ENCODE data around the gene EXOC6. TPM values are rescaled to one million over a fixed set of nuclear protein-coding genes. Genes with fewer than 3 reads are reported as not detected.

Gene EXOC6
- total and polyA plus RNA-seq, 8 donors, result 1.7 to 21.3 (median 4.6) TPM

- TF ChIP-seq CTCF (IDR thresholded peaks at IDR 0.05) (no peak), EP300 (IDR thresholded peaks at IDR 0.05) (no peak), POLR2A (IDR thresholded peaks at IDR 0.05) (no peak), POLR2AphosphoS5 (IDR thresholded peaks at IDR 0.05) (no peak)
- 79 to 87% (median 86%) methylated on average over 4 of the region's 4 CpGs for WGBS, 5 donors
These were observed 34.3 kb upstream of the EXOC6 start for GRCh38 chr10:92813979-92814378.

GRCh38 chr10:92814790-92815189 is 33.5 kb upstream of the EXOC6 start:
- Histone ChIP-seq H3K4me3 (no peak overlapping the region), H3K9me3 (no peaks in the 10 kb centered on the region), H3K4me1 (peaks cover 0 to 9% (median 0%) of the 10 kb centered on the region in 4 donors), H3K27ac (no peak overlapping the region), H3K36me3 (no peaks in the 10 kb centered on the region), H3K27me3 (peaks cover 0 to 16% (median 0%) of the 10 kb centered on the region in 3 donors)
- intact Hi-C loops (cut with DNase I; ENCODE audit: low total_unique reads), result no loop called here
- TF ChIP-seq CTCF (IDR thresholded peaks at IDR 0.05) (no peak), POLR2A (IDR thresholded peaks at IDR 0.05) (no peak), EP300 (IDR thresholded peaks at IDR 0.05) (no peak), POLR2AphosphoS5 (IDR thresholded peaks at IDR 0.05) (no peak)
- 81 to 89% (median 87%) methylated on average over 2 of the region's 2 CpGs for WGBS, 5 donors
- DNase-seq, result no peak

More at GRCh38 chr10:92813979-92814378, 34.3 kb upstream of the EXOC6 start:
- peaks cover 0 to 12% (median 0%) of the 10 kb centered on the region in 4 donors for H3K4me1 ChIP-seq
- H3K36me3 ChIP-seq, result no peaks in the 10 kb centered on the region
- peaks cover 0 to 16% (median 0%) of the 10 kb centered on the region in 3 donors for H3K27me3 ChIP-seq
- H3K27ac ChIP-seq, result no peak overlapping the region
- H3K9me3 ChIP-seq, result no peaks in the 10 kb centered on the region
- H3K4me3 ChIP-seq, result no peak overlapping the region
- no peak for DNase-seq
- intact Hi-C loops (cut with DNase I; ENCODE audit: low total_unique reads), result no loop called here

GRCh38 chr10:92816091-92816531 is 32.2 kb upstream of the EXOC6 start:
- no peaks in the 10 kb centered on the region for H3K9me3 ChIP-seq

GRCh38 chr10:92822060-92822634 is 26.2 kb upstream of the EXOC6 start:
- intact Hi-C loops (cut with DNase I; ENCODE audit: low total_unique reads), result no loop called here
- Histone ChIP-seq H3K4me3 (no peak overlapping the region), H3K4me1 (peaks cover 0 to 15% (median 11%) of the 10 kb centered on the region in 4 donors), H3K27me3 (no peaks in the 10 kb centered on the region), H3K36me3 (no peaks in the 10 kb centered on the region), H3K27ac (peak overlapping the region in 4 of 5 donors; percentile 6 to 52 (median 40)), H3K9me3 (no peaks in the 10 kb centered on the region)
- 13 to 20% (median 15%) methylated on average over 6 of the region's 6 CpGs for WGBS, 5 donors
- DNase-seq, result peak in 1 of 2 donors; percentile 71
- TF ChIP-seq POLR2AphosphoS5 (IDR thresholded peaks at IDR 0.05) (peak in 1 of 3 donors; percentile 18), POLR2A (IDR thresholded peaks at IDR 0.05) (no peak)

More at GRCh38 chr10:92816091-92816531, 32.2 kb upstream of the EXOC6 start:
- Histone ChIP-seq H3K36me3 (no peaks in the 10 kb centered on the region), H3K4me1 (no peaks in the 10 kb centered on the region), H3K27me3 (peaks cover 0 to 16% (median 0%) of the 10 kb centered on the region in 3 donors), H3K4me3 (no peak overlapping the region), H3K27ac (no peak overlapping the region)
- intact Hi-C loops (cut with DNase I; ENCODE audit: low total_unique reads), result no loop called here
- peak in 1 of 3 donors; percentile 19 for TF ChIP-seq POLR2AphosphoS5 (IDR thresholded peaks at IDR 0.05)
- no peak for TF ChIP-seq EP300 (IDR thresholded peaks at IDR 0.05)
- DNase-seq, result peak in 1 of 2 donors; percentile 55
- WGBS, 5 donors, result 56 to 66% (median 61%) methylated on average over 1 of the region's 1 CpG

- intact Hi-C loops (cut with DNase I; ENCODE audit: low total_unique reads), result no loop called here
- 60 to 68% (median 64%) methylated on average over 9 of the region's 9 CpGs for WGBS, 5 donors
- peaks cover 0 to 15% (median 11%) of the 10 kb centered on the region in 4 donors for H3K4me1 ChIP-seq
- H3K9me3 ChIP-seq, result no peaks in the 10 kb centered on the region
- no peaks in the 10 kb centered on the region for H3K36me3 ChIP-seq
- DNase-seq, result peak in 1 of 2 donors; percentile 38
- H3K4me3 ChIP-seq, result no peak overlapping the region
- no peaks in the 10 kb centered on the region for H3K27me3 ChIP-seq
- H3K27ac ChIP-seq, result peak overlapping the region in 3 of 5 donors; percentile 26 to 47 (median 33)
- TF ChIP-seq POLR2AphosphoS5 (IDR thresholded peaks at IDR 0.05) (no peak), CTCF (IDR thresholded peaks at IDR 0.05) (peak in 1 of 7 experiments; percentile 15)
These were observed 25.4 kb upstream of the EXOC6 start for GRCh38 chr10:92822964-92823363.
